Activated naive CD8-positive, alpha-beta T cell (primary cell): ENCODE results near the gene ANKRD60.

Experiments
- H3K27ac Mint-ChIP-seq: one replicate; pipeline ENCODE4 v1.8.0; 2021; ENCODE audit warnings: mixed read lengths
- H3K27me3 Mint-ChIP-seq: one replicate; pipeline ENCODE4 v1.8.0; 2021; ENCODE audit warnings: mixed read lengths
- H3K36me3 Mint-ChIP-seq: one replicate; pipeline ENCODE4 v1.8.0; 2021; ENCODE audit warnings: mixed read lengths
- H3K4me1 Mint-ChIP-seq: one replicate; pipeline ENCODE4 v1.8.0; 2021; ENCODE audit warnings: low read depth, mixed read lengths
- H3K4me3 Mint-ChIP-seq: one replicate; pipeline ENCODE4 v1.8.0; 2021; ENCODE audit warnings: mild to moderate bottlenecking, mixed read lengths
- H3K9me3 Mint-ChIP-seq: one replicate; pipeline ENCODE4 v1.8.0; 2021; ENCODE audit warnings: low read depth, mixed read lengths

The ANKRD60 gene

DNA sequence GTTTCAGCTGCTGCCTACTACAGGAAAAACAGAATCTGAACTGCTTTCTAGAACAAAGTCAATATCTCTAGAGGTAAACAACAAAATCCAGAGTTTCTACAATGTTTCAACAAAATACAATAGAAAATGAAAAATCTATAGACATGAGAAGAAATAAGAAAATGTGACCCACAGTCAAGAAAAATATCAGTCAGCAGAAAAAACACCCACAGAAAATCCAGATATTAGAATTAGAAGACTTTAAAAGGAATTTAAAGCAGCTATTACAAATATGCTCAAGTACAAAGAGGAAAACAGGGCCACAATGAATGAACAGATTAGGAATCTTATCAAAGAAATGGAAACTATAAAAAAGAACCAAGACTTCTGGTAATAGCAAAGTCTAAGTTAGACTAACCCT, 26.4 kb upstream of the ANKRD60 start:
- H3K27ac Mint-ChIP-seq: no peak overlapping the region
- no peaks in the 10 kb centered on the region for H3K27me3 Mint-ChIP-seq
- H3K9me3 Mint-ChIP-seq: no peaks in the 10 kb centered on the region
- H3K4me3 Mint-ChIP-seq: no peak overlapping the region
- peaks cover 27% of the 10 kb centered on the region for H3K4me1 Mint-ChIP-seq
- H3K36me3 Mint-ChIP-seq: peaks cover 6% of the 10 kb centered on the region

- no peaks in the 10 kb centered on the region for H3K9me3 Mint-ChIP-seq
- H3K27me3 Mint-ChIP-seq: no peaks in the 10 kb centered on the region
- no peak overlapping the region for H3K4me3 Mint-ChIP-seq
- H3K36me3 Mint-ChIP-seq: peaks cover 13% of the 10 kb centered on the region
- peaks cover 20% of the 10 kb centered on the region for H3K4me1 Mint-ChIP-seq
- H3K27ac Mint-ChIP-seq: no peak overlapping the region
These were observed 23.6 kb upstream of the ANKRD60 start for GRCh38 chr20:58251979-58252591.

DNA sequence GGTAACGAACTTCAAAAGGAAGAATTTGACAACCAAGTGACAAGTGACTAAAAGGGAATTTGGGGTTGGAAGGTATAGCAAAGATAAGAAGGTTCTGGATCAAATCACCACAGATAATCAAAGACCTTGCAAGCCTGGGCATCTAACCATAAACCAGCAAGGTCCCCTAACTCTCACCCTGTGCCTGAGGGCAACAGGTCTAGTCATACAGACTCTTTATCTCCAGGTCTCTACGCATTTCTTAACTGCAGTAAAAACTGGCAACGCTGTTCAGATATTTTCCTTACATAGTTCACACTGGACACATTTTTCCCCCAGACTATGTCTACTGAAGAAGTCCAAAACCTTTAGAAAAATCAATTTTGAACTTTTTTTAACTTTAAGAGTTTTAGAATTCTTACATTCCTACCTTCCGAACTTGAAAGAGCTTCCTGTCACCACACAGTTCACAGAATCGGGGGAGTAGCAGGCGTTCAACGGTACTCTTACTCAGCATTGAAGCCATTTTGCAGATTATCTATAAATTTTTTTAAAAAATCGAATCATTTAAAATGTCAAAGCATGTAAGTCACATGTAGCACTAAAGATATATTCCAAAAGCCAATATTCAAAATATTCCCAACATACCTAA, 23.0 kb upstream of the ANKRD60 start:
- H3K27me3 Mint-ChIP-seq: no peaks in the 10 kb centered on the region
- no peak overlapping the region for H3K4me3 Mint-ChIP-seq
- no peaks in the 10 kb centered on the region for H3K9me3 Mint-ChIP-seq
- peaks cover 16% of the 10 kb centered on the region for H3K4me1 Mint-ChIP-seq
- peaks cover 18% of the 10 kb centered on the region for H3K36me3 Mint-ChIP-seq
- no peak overlapping the region for H3K27ac Mint-ChIP-seq

DNA sequence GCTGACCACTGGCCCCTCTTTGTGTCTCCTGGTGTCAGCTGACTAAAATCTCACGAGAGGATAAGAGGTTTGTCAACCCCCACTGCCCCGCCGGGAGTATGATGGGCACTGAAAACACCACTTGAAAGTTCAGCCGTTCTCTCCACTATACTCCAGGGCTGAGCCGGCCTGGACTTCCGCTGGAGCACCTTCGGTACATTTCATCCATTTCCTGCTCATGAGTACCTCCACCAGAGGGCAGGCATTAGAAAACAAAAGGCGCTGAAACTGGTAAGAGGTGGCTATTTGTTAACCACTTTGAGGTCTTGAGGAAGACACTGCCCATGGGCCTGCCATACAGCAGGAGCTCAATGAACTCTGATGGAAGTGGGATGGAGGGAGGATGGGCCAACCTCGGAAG, 17.9 kb upstream of the ANKRD60 start:
- peaks cover 4% of the 10 kb centered on the region for H3K4me1 Mint-ChIP-seq
- peaks cover 21% of the 10 kb centered on the region for H3K36me3 Mint-ChIP-seq
- H3K27me3 Mint-ChIP-seq: no peaks in the 10 kb centered on the region
- H3K9me3 Mint-ChIP-seq: no peaks in the 10 kb centered on the region
- H3K27ac Mint-ChIP-seq: no peak overlapping the region
- H3K4me3 Mint-ChIP-seq: no peak overlapping the region

- Mint-ChIP-seq H3K4me3 (no peak overlapping the region), H3K9me3 (no peaks in the 10 kb centered on the region), H3K27ac (no peak overlapping the region), H3K27me3 (no peaks in the 10 kb centered on the region), H3K4me1 (peaks cover 1% of the 10 kb centered on the region), H3K36me3 (peaks cover 21% of the 10 kb centered on the region)
These were observed 17.5 kb upstream of the ANKRD60 start for GRCh38 chr20:58245931-58246330.

GRCh38 chr20:58245181-58245891, 16.9 kb upstream of the ANKRD60 start:
- Mint-ChIP-seq H3K9me3 (no peaks in the 10 kb centered on the region), H3K27ac (no peak overlapping the region), H3K36me3 (peaks cover 21% of the 10 kb centered on the region), H3K4me3 (no peak overlapping the region), H3K27me3 (no peaks in the 10 kb centered on the region), H3K4me1 (no peaks in the 10 kb centered on the region)

- peaks cover 16% of the 10 kb centered on the region for H3K36me3 Mint-ChIP-seq
- H3K27ac Mint-ChIP-seq: no peak overlapping the region
- H3K9me3 Mint-ChIP-seq: no peaks in the 10 kb centered on the region
- H3K4me3 Mint-ChIP-seq: no peak overlapping the region
- no peaks in the 10 kb centered on the region for H3K4me1 Mint-ChIP-seq
- H3K27me3 Mint-ChIP-seq: no peaks in the 10 kb centered on the region
These were observed 16.1 kb upstream of the ANKRD60 start for GRCh38 chr20:58244517-58245030.

- Mint-ChIP-seq H3K27ac (no peak overlapping the region), H3K9me3 (no peaks in the 10 kb centered on the region), H3K27me3 (no peaks in the 10 kb centered on the region), H3K4me3 (no peak overlapping the region), H3K36me3 (peaks cover 16% of the 10 kb centered on the region), H3K4me1 (no peaks in the 10 kb centered on the region)
These were observed 15.4 kb upstream of the ANKRD60 start for GRCh38 chr20:58243653-58244410.

GRCh38 chr20:58242824-58243223, 14.4 kb upstream of the ANKRD60 start:
- no peaks in the 10 kb centered on the region for H3K27me3 Mint-ChIP-seq
- no peak overlapping the region for H3K27ac Mint-ChIP-seq
- H3K4me1 Mint-ChIP-seq: peaks cover 3% of the 10 kb centered on the region
- H3K4me3 Mint-ChIP-seq: no peak overlapping the region
- no peaks in the 10 kb centered on the region for H3K9me3 Mint-ChIP-seq
- peaks cover 13% of the 10 kb centered on the region for H3K36me3 Mint-ChIP-seq

DNA sequence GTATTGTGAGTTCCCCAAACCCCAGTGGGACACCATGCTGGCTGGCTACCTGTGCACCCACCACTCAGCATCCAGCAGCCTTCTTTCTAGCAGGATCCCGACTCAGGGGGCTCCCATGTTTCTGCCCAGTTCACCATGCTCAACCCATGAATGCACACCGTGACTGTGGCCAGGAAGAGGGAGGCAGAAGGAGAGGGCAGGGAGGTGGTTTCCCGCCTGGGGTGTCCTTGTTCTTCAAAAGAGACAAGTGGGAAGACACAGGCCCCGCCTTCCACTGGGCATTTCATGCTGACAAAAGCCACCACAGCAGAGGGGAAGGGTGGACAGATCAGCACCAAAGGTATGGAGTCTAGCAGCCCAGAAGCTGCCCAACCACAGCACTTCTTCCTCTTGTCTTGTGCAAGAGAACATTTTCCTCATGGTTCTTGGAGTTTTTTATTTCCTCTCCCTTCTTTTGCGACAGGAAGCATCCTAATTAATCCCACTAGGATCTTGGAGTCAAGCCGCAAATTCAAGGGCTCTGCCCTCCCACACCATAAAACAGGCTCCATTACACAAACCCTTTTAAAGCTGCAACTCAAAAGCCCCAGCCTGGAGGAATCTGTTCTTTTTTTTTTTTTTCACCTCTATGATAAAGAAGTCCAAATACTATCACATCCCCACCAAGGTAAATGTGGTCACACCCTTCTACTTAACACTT, 13.5 kb upstream of the ANKRD60 start:
- Mint-ChIP-seq H3K27me3 (no peaks in the 10 kb centered on the region), H3K4me1 (peaks cover 11% of the 10 kb centered on the region), H3K4me3 (no peak overlapping the region), H3K36me3 (peaks cover 11% of the 10 kb centered on the region), H3K27ac (no peak overlapping the region), H3K9me3 (no peaks in the 10 kb centered on the region)

DNA sequence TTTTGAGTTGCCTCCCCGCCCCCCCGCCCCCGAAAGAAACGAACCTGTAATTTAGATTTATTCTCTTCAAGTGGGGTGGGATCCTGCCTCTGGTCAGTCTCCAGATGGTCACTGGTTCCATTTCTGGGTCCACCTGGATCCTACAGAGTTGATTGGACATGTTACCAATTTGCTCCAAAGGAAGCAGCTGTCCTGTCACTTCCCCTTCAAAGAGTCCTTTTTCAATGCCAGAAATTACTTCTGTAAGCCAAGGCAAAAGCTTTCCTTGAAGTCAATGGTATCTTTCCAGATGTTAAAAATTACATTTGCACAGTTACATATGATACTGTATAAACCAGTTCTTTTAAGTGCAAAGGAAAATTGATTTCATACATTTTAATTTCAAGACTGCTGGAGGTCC, 12.0 kb upstream of the ANKRD60 start:
- no peaks in the 10 kb centered on the region for H3K9me3 Mint-ChIP-seq
- H3K4me1 Mint-ChIP-seq: peaks cover 22% of the 10 kb centered on the region
- H3K36me3 Mint-ChIP-seq: peaks cover 4% of the 10 kb centered on the region
- H3K4me3 Mint-ChIP-seq: no peak overlapping the region
- H3K27ac Mint-ChIP-seq: no peak overlapping the region
- H3K27me3 Mint-ChIP-seq: no peaks in the 10 kb centered on the region

DNA sequence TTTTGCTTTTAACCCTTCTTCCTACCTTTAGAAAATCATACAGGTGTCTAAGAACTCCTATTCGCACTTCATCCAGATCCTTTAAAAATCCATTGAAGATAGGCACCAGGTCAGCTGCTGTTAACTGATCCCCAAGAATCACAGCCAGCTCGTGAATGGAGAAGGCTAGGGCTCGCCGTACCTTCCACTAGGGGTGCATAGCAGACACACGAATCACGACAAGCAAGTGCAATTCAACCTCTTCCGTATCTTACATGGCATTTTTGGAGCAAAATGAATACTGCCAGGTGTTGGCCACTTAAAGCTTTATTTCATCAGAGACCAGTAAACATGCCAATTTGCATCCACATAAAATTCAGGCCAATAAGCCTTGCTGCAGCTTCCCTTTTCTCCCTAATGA, 10.8 kb upstream of the ANKRD60 start:
- Mint-ChIP-seq H3K36me3 (peaks cover 5% of the 10 kb centered on the region), H3K9me3 (no peaks in the 10 kb centered on the region), H3K27ac (no peak overlapping the region), H3K4me1 (peaks cover 30% of the 10 kb centered on the region), H3K4me3 (no peak overlapping the region), H3K27me3 (no peaks in the 10 kb centered on the region)

DNA sequence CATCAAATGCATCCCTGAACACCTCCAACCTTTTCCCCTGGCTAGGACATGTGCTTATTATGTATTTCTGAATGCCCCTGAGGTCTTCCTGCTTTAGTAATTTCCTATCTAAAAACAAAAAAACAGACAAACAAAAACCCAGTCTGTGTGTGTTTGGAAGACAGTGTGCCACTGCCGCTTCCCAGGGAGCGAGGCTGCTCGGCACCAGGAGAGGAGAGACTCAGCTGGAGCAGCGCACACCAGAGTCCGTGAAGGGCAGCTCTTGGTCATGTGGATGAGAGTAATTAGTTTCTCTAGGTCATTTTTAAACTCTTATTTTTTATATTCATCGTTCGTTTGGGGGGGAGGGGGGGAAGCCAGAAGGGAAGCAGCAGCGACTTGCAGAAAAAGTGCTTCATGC, 10.0 kb upstream of the ANKRD60 start:
- H3K36me3 Mint-ChIP-seq: peaks cover 5% of the 10 kb centered on the region
- no peaks in the 10 kb centered on the region for H3K27me3 Mint-ChIP-seq
- H3K27ac Mint-ChIP-seq: no peak overlapping the region
- peaks cover 30% of the 10 kb centered on the region for H3K4me1 Mint-ChIP-seq
- no peaks in the 10 kb centered on the region for H3K9me3 Mint-ChIP-seq
- H3K4me3 Mint-ChIP-seq: no peak overlapping the region

DNA sequence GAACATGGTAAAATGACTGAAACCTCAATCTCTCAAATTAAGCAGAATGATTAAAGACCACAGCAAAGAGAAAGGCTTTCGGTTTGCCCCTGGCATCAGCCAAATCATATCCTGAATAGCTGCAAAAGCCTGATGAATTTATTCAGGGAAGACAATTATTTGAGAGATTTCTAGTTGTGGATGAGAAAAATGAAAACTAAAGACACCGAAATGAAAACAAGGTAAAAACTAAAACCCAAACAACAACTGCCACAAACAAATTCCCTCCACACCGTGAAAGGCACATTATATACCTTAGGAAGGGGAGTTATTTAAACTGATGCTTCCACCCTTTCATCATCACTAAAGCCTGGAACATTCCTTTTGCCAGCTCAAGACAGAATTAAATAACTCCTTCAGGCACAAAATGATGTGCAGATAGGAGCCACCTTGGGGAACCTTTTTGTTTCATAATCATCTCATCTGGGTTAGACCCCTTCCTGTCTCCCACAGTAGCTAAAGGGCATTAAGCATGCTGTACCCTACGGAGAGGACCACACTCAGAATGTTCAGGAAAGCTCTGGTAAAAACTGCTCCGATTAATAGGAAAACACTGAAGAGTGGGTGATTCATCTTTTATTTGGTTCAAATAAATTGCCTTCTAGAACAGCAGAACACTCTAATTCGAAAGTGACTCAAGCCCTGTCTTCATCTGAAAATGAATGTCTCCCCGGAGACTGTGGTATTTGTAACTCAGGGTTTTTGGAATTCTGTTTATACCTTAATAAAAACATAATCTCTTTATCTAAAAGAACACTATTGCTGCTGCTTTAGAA, 9.1 kb upstream of the ANKRD60 start:
- peak overlapping the region; percentile 93 for H3K27ac Mint-ChIP-seq
- H3K27me3 Mint-ChIP-seq: no peaks in the 10 kb centered on the region
- peaks cover 30% of the 10 kb centered on the region for H3K4me1 Mint-ChIP-seq
- peak overlapping the region; percentile 88 for H3K4me3 Mint-ChIP-seq
- peaks cover 2% of the 10 kb centered on the region for H3K36me3 Mint-ChIP-seq
- no peaks in the 10 kb centered on the region for H3K9me3 Mint-ChIP-seq
